Uterus (tissue), 2 donors: ENCODE measurements around the gene GK2.

Source experiments
- CTCF ChIP-seq, 4 experiments: fragments of 200-600 bp in 2 of 4; fragments of 450-650 bp in 2 of 4; sonication (generic) in 2 of 4; IDR thresholded peaks; one replicate each; pipeline ENCODE4 v1.5.1; 2016 to 2019; ENCODE audit warnings: antibody characterized with exemption in 4 of 4, mild to moderate bottlenecking in 2 of 4, moderate library complexity in 1 of 4
- POLR2A ChIP-seq, 2 donors: fragments of 450-650 bp; IDR thresholded peaks; one replicate each; pipeline ENCODE4 v1.6.1; 2016; ENCODE audit warnings: antibody characterized with exemption in 2 of 2, mild to moderate bottlenecking in 1 of 2, moderate library complexity in 1 of 2

GRCh38 chr4:79404666-79405065, 3.4 kb downstream of the GK2 start:
- TF ChIP-seq CTCF (IDR thresholded peaks at IDR 0.05) (no peak), POLR2A (IDR thresholded peaks at IDR 0.05) (no peak)
